Esophagus squamous epithelium (tissue), 5 donors: Measurements from ENCODE around the gene HOXA13. TPM values are rescaled to one million over a fixed set of nuclear protein-coding genes. Genes with fewer than 3 reads are reported as not detected.

Experiments
- DNase-seq: peaks from one replicate; lab custom pipeline; 2025; lab: John Stamatoyannopoulos, UW
- H3K27ac ChIP-seq, 4 donors: fragments of 200-600 bp; sonication (generic); one replicate each; pipeline ENCODE4 v1.5.1; 2016 to 2019; ENCODE audit warnings: mild to moderate bottlenecking in 1 of 4
- H3K27me3 ChIP-seq, 4 donors: fragments of 200-600 bp; sonication (generic); 1 replicate in 3 of 4; 2 replicates in 1 of 4; pipeline versions ENCODE4 v1.5.1 to v1.6.0; 2017 to 2021; ENCODE audit warnings: antibody characterized with exemption in 1 of 4
- H3K36me3 ChIP-seq, 3 donors: fragments of 200-600 bp; sonication (generic); one replicate each; pipeline ENCODE4 v1.5.1; 2016 to 2019
- H3K4me1 ChIP-seq, 3 donors: fragments of 200-600 bp; sonication (generic); one replicate each; pipeline ENCODE4 v1.5.1; 2017 to 2019
- H3K4me3 ChIP-seq, 4 donors: fragments of 200-600 bp; sonication (generic); 1 replicate in 3 of 4; 2 replicates in 1 of 4; pipeline ENCODE4 v1.5.1; 2016 to 2019; ENCODE audit warnings: mild to moderate bottlenecking in 2 of 4, moderate library complexity in 1 of 4
- H3K9me3 ChIP-seq, 3 donors: fragments of 200-600 bp; sonication (generic); one replicate each; pipeline ENCODE4 v1.5.1; 2016 to 2019
- CTCF ChIP-seq, 6 experiments: fragments of 450-650 bp in 4 of 6; fragments of 200-600 bp in 2 of 6; sonication (generic) in 2 of 6; IDR thresholded peaks; one replicate each; pipeline ENCODE4 v1.5.1; 2016 to 2019; ENCODE audit warnings: antibody characterized with exemption in 6 of 6, mild to moderate bottlenecking in 4 of 6, moderate library complexity in 4 of 6
- POLR2A ChIP-seq, 4 donors: fragments of 450-650 bp; IDR thresholded peaks; one replicate each; pipeline ENCODE4 v1.6.1; 2017; ENCODE audit warnings: antibody characterized with exemption in 4 of 4, mild to moderate bottlenecking in 4 of 4, moderate library complexity in 3 of 4
- WGBS, 2 donors: methylation state at CpG; one replicate each; pipeline ENCODE4 v1.1.5; 2018; 5-methylcytosine and 5-hydroxymethylcytosine counted together
- intact Hi-C: fragments of 100-400 bp; cut with DNase I; formaldehyde crosslinking; loops from one replicate; pipeline ENCODE4 v1.15.0; 2022
- total RNA-seq, 4 donors: library from RNA; depleted of rRNA; stranded (reverse); fragments of >200 nt; gene quantifications; one replicate each; pipeline ENCODE4 v1.1.0, GENCODE V29; 2016
- donor health status: DM: yes; HTN: yes; CAD: no.

Gene HOXA13
- total RNA-seq, 4 donors from 2014 or later: not detected

DNA sequence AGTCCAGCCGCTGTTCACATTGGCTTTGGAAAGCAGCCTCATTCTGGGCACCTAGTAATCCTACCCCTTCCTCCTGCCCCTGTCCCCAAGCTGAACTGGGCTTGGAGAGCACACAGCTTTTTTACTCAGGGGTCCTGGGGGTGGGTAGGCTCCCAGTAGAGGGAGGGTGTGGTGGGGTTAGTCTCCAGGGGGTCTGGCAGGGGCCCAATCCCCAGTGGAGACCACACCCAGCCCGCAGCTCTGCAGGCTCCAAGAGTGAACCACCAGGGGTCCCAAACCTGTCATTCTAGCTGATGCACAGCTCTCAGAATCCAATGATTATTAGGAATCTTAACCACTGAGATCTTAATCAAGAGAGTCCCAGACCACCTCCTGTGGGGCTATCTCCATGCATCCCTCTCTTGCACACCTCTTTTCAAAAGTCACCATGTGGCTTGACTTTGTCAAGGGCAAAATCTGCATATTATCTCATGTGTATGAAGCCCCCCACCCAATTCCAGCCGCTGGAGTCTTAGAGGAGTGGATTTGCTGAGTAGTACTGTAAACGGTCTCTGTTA lies 17.5 kb downstream of the HOXA13 start:
- Histone ChIP-seq H3K27me3 (peaks cover 39 to 100% (median 76%) of the 10 kb centered on the region in 4 donors), H3K9me3 (no peaks in the 10 kb centered on the region), H3K27ac (no peak overlapping the region), H3K4me3 (no peak overlapping the region), H3K36me3 (no peaks in the 10 kb centered on the region), H3K4me1 (peaks cover 27 to 51% (median 33%) of the 10 kb centered on the region in 3 donors)
- DNase-seq: no peak
- TF ChIP-seq POLR2A (IDR thresholded peaks at IDR 0.05): no peak
- TF ChIP-seq CTCF (IDR thresholded peaks at IDR 0.05): no peak
- intact Hi-C loops: no loop called here
- 43 to 57% methylated on average over 3 to 4 of the region's 4 CpGs for WGBS, 2 donors

DNA sequence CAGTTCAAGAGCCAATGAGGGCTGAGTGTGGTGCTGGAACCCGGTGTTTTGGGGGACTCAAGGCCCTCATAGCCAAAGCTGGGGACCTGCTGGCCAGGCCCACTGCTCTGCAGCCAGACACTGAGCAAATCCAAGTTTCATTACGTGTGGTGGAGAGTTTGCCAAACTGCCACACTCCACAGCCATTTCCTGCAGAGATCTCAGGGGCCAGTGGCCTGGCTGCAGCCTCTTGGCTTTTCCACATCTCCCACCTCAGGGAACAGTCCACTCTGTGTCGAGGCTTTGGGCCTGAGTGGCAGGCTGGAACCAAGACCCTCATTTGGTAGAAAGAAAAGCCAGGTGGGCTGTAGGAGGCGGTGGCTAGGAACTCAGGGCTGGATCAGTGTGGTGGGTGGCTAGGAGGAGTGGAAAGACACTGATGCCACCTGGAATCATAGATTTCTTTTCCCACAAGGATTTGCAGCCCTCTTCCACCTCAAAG lies 18.1 kb downstream of the HOXA13 start:
- no peak for DNase-seq
- no peaks in the 10 kb centered on the region for H3K9me3 ChIP-seq
- no peaks in the 10 kb centered on the region for H3K36me3 ChIP-seq
- peaks cover 37 to 100% (median 71%) of the 10 kb centered on the region in 4 donors for H3K27me3 ChIP-seq
- no peak overlapping the region for H3K27ac ChIP-seq
- intact Hi-C loops: no loop called here
- no peak overlapping the region for H3K4me3 ChIP-seq
- TF ChIP-seq POLR2A (IDR thresholded peaks at IDR 0.05) (no peak), CTCF (IDR thresholded peaks at IDR 0.05) (no peak)
- H3K4me1 ChIP-seq: peaks cover 27 to 51% (median 33%) of the 10 kb centered on the region in 3 donors
- WGBS, 2 donors: 65 to 70% methylated on average over 3 of the region's 4 CpGs

GRCh38 chr7:27180431-27181420 lies 19.2 kb downstream of the HOXA13 start:
- DNase-seq: no peak

GRCh38 chr7:27179503-27180430 lies 20.1 kb downstream of the HOXA13 start:
- H3K9me3 ChIP-seq: no peaks in the 10 kb centered on the region
- peaks cover 32 to 100% (median 68%) of the 10 kb centered on the region in 4 donors for H3K27me3 ChIP-seq
- H3K4me3 ChIP-seq: peak overlapping the region in 2 of 4 donors; percentile 2 to 26
- TF ChIP-seq CTCF (IDR thresholded peaks at IDR 0.05) (peak in 5 of 6 experiments; percentile 59 to 82 (median 71)), POLR2A (IDR thresholded peaks at IDR 0.05) (no peak)
- 14 to 33% methylated on average over 18 to 23 of the region's 56 CpGs for WGBS, 2 donors
- H3K27ac ChIP-seq: no peak overlapping the region
- peaks cover 18 to 33% (median 22%) of the 10 kb centered on the region in 3 donors for H3K4me1 ChIP-seq
- no peaks in the 10 kb centered on the region for H3K36me3 ChIP-seq
- DNase-seq: no peak
- intact Hi-C loops: no loop called here

More at GRCh38 chr7:27180431-27181420, 19.2 kb downstream of the HOXA13 start:
- TF ChIP-seq CTCF (IDR thresholded peaks at IDR 0.05): no peak
- 74 to 75% methylated on average over 5 to 7 of the region's 12 CpGs for WGBS, 2 donors
- Histone ChIP-seq H3K4me3 (no peak overlapping the region), H3K27ac (no peak overlapping the region), H3K36me3 (no peaks in the 10 kb centered on the region), H3K27me3 (peaks cover 36 to 100% (median 67%) of the 10 kb centered on the region in 4 donors), H3K4me1 (peaks cover 27 to 42% (median 30%) of the 10 kb centered on the region in 3 donors), H3K9me3 (no peaks in the 10 kb centered on the region)
- intact Hi-C loops: no loop called here
